Activated naive CD4-positive, alpha-beta T cell (primary cell): ENCODE data around the gene TTC28.
"Not testable (repeated sequence)": the region's sequence is repeated elsewhere in the genome, so short reads cannot be mapped to it uniquely, and the experiment has no call there.

Source experiments
- DNase-seq, 4 experiments: peaks; one replicate each; lab custom pipeline; 2025; lab: John Stamatoyannopoulos, UW

The TTC28 gene

DNA sequence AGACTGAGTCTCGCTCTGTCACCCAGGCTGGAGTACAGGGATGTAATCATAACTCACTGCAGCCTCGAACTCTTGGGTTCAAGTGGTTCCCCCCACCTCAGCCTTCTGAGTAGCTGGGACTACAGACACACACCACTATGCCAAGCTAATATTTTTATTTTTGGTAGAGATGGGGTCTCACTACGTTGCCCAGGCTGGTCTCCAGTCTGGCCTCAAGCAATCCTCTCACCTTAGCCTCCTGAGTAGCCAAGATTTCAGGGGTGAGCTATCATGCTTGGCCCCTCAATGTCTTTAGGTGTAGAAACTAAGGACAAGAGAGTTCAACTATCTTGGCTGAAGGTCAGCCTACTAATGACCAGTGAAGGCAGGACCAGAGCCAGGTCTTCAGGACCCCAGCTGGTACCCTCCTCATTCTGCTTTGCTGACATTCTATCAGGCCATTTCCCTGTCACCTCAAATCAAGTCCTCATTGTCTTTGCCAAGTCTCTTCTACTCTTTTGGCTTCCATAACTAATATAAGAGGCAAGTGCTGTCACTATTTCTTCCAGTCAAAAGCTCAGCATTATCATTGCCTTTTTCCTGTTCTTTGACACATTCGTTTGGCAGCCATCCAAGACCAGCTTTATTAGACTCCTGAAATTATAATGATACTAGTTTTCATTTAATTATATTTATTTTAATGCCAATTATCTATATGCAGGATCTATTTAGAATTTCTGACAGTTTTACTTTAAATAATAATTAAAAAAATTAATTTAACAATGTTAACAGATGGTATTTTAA, 496.4 kb downstream of the TTC28 start:
- no peak for DNase-seq

DNA sequence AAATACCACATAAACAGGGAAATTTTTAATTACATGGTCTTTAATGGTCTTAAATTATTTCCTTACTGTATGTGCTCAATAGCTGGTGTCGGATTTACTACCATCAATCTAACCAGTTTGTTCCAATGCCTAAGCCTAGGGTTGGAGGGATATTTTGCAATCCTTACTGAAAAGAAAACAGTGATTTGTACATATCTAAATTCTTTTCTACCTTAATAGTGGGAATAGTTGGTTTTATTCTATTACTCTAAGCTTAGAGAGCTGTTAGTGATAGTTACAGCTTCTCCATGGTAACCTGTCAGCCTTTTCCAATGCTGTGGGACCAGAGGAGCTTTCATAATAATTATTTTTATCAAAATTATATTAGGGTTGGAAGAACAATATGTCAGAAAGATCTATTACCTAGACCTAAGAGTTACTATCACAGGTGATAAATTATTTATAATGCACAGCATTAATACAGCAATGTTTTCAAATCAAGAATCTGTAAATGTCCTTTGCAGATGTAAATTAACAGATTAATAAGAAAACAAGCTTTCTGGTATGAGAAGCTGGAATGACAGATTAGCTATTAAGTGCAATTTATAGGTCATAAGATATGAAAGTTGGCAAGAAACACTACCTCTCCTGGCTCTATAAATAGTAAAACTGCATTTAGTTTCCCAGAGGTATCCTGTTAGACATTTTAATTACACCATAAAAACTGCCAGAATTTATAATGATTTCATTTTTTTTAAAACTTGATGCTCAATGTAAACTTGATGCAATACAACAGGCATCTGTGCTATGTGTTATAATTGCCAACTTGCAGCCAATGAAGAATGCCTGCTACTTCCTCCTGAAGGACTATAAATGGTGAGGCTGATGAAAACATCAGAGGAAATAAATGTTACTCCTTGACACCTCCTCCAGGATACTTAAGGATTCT, 498.6 kb downstream of the TTC28 start:
- no peak for DNase-seq

DNA sequence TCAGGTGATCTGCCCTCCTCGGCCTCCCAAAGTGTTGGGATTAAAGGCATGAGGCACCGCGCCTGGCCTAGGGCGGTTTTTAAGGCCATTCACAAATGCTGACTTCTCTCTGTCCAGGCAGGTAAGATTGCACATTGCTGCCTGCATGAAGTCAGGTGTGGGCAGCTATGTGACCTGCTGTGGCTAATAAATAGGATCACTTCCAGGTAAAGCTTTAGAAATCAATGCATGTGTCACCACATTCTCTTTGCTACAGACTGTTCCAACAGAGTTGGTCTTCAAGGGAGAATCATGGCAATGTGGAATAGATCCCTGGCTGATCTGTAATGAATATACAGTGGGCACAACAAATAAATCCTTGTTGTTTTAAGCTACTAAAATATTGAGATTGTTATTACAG, 500.2 kb downstream of the TTC28 start:
- DNase-seq: no peak

DNA sequence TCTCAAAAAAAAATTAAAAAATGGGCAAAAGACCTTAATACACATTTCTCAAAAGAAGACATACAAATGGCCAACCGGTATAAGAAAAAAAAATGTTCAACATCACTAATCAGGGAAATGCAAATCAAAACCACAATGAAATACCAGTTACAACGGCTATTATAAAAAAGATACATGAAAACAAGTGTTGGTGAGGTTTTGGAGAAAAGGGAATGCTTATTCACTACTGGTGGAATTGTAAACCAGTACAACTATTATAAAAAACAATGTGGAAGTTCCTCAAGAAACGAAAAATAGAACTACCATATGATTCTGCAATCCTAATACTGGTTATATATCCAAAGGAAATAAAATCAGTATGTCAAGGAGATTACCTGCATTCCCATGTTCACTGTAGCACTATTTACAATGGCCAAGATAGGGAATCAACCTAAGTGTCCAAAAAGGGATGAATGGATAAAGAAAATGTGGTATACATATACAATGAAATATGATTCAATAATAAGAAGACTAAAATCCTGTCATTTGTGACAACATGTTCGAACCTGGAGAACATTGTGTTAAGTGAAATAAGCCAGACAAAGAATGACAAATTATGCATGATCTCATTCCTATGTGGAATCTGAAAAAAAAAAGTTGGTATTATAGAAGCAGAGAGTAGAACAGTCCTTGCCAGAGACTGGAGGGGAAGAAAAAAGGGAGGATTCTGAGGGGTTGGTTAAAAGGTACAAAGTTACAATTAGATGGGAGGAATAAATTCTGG, 503.7 kb downstream of the TTC28 start:
- DNase-seq: no peak

DNA sequence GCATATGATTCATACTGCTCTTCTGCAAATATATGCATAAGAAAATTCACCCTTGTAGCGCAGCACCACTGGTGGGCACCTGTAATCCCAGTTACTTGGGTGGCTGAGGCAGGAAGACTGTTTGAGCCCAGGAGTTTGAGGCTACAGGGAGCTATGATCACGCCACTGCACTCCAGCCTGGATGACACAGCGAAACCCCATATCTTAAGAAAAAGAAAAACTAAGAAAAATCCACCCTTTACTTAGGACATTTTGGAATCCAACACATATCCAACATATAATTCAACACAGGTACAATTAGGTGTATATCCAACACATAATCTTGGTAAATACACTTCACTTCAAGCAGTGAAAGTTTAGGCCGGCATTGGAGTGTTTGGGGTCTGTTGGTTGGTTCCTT, 505.1 kb downstream of the TTC28 start:
- no peak for DNase-seq

DNA sequence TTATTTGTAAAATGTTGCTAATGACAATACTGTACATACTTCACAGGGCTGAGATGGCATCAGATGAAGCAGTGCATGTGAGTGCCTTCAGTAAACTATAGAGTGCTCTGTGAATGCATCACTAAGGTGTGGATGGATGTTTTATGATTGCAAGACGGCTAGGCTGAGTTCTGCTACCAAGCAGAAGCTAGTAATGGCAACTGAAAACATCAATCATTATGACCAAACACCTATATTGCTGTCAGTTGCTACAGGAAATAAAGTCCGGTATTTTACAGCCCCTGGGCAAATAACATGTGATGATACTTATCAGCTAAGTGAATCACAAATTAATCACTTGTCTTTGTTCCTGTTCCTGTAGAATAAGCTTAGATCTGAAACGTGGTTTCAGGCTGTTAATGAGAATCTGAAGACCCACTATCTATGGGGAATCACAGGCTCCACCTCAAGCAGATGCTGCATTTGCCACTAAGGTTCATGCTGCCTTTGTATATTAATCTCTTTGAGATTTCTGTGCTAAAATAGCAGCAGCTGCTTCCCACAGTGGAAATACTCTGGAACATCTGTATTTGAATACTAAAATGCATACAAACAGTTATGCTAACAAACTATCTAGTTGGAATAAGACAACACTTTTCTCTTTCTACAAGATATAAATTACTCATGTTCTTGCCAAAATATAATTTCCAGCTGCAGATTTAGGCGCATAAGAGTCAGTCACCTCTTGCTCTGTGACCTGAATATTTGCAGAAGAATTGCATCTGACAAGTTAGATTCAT, 506.6 kb downstream of the TTC28 start:
- no peak for DNase-seq

DNA sequence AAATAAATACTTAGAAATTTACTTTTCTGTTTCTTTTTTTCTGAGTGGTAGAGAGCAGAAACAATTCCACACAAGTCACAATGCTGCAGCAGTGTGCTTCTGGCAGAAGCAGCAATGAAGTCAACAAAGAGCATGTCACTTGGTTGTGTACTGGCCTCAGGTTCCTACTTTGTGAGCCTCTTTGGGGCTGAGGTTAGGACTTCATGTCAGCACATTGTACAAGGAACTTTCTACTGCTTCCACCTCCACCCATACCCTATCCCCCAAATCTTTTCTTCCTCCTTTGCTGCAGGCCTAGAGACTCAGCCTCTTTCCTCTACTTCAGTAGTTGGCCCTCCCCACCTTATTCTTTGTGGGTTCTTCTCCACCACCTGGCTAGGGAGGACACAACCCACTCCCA, 507.9 kb downstream of the TTC28 start:
- no peak for DNase-seq

DNA sequence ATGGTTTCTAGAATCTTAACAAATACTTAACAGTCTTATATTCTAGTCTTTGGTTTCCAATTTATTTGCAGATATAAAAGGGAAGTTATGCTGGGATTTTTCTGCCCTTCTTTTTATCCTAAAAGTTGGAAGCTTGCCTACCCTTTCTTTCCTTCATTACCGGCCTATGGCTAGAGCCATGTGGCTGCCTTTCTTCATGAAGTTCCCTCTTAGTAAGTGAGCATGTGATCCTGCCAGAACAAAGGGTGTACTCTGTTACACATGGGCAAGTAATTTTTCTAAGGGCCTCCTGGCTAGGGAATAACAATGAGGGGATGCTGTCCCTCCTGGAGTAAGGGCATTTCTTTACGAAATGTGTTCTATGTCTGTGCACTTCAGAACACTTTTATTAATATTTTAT, 508.5 kb downstream of the TTC28 start:
- no peak for DNase-seq

DNA sequence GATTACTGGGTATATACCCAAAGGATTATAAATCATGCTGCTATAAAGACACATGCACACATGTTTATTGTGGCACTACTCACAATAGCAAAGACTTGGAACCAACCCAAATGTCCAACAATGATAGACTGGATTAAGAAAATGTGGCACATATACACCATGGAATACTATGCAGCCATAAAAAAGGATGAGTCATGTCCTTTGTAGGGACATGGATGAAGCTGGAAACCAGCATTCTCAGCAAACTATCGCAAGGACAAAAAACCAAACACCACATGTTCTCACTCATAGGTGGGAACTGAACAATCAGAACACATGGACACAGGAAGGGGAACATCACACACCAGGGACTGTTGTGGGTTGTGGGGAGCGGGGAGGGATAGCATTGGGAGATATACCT, 510.3 kb downstream of the TTC28 start:
- DNase-seq: not testable (repeated sequence)

DNA sequence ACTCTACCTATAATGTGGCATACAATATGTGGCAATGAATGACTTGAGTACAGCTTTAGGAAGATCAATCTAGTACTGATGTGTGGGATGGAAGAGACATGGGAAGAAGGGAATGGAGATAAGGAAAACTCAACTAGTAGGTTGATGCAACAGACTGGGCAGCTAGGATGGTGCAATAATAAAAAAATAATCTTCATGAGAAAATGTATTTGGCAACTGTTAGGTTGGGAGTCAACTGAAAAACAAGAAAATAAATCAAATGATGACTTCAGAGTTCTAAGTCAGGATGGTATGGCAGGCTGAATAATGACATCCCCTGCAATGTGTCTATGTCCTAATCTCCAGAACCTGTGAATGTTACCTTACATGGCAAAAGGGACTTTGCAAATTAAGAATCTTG, 523.8 kb downstream of the TTC28 start:
- no peak for DNase-seq

DNA sequence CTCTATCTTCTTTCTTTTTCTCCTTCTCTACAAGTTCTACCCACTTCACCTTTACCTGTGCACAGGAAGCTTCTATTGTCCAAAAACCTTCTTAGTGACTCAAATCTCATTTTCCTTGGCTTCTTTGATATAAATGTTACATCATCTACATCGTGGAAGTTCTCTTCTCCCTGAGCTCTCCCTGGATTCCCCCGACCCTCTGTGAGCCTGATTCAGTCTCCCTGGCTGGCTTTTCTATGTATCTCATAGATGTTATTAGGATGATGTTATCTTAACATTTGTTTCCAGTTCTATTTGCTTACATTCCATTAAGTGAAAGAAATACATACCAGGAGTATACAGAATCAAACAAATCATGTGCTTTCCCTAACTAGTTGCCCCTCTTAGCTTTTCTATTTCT, 524.8 kb downstream of the TTC28 start:
- no peak for DNase-seq

DNA sequence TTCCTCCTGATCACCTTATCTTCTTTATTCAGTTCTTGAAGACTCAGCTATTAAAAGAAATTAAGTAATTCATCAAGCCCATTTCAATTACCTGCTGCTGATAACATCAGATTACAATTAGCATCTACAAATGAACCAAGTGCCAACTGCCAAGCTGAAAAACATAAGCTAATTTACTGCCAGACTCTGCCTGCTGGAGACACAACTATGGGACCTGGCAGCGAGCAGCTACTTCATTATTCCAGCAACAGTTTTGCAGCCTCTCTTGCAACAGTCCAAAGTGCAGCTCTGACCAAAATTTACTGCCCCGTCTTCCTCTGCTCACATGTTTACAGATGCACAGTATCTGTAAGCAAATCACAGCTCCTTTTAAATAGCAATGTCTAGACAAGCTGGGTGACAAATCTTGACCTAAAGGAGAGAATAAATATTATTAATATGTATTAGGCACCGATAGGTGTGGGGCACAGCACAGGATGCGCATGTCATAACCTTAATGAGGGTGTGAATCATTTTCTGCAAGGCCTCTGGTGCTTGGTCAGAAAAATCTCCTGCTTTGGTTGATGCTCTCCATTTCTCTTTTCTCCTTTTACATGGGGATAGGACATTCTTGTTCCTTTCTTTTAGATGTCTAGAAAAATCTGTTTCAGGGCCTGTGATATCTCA, 528.4 kb downstream of the TTC28 start:
- no peak for DNase-seq

DNA sequence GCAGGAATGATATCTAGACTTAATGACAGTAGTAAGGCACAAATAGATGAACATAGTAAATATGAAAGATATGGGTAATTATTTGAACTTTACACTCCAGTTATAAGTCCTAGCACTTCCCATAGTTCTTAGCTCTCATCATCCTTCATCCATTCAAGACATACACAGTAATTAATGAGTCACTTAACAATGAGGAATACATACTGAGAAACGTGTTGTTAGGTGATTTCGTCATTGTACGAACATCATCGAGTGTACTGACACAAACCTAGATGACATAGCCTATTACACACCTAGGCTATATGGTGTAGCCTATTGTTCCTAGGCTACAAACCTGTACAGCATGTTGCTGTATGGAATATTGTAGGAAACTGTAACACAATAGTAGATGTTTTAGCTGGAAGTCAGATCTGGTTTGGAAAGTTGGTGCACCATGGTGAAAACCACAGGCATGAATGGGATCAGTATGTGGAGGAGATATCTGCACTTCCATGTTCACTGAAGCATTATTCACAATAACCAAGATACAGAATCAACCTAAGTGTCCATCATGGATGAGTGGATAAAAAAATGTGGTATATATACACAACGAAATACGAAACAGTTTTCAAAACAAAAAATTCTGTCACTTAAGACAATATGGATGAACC, 530.7 kb downstream of the TTC28 start:
- no peak for DNase-seq

DNA sequence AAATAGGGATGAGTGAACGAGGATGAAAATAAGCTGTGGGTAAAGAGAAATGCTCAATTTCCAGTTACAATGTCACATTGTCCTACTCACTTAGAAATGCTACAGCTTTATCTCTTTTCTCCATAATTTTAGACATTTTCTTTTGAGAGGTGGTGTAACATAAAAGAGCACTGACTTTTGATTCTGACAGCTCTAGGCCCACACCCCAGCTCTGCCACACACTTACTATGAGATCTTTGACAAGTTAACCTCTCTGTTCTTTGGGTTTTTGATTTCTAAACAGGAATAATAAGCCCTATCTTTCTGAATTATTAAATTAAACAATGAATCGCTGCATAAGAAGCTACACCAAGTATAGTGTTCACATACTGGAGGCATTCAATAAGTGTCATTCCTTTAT, 532.2 kb downstream of the TTC28 start:
- no peak for DNase-seq

DNA sequence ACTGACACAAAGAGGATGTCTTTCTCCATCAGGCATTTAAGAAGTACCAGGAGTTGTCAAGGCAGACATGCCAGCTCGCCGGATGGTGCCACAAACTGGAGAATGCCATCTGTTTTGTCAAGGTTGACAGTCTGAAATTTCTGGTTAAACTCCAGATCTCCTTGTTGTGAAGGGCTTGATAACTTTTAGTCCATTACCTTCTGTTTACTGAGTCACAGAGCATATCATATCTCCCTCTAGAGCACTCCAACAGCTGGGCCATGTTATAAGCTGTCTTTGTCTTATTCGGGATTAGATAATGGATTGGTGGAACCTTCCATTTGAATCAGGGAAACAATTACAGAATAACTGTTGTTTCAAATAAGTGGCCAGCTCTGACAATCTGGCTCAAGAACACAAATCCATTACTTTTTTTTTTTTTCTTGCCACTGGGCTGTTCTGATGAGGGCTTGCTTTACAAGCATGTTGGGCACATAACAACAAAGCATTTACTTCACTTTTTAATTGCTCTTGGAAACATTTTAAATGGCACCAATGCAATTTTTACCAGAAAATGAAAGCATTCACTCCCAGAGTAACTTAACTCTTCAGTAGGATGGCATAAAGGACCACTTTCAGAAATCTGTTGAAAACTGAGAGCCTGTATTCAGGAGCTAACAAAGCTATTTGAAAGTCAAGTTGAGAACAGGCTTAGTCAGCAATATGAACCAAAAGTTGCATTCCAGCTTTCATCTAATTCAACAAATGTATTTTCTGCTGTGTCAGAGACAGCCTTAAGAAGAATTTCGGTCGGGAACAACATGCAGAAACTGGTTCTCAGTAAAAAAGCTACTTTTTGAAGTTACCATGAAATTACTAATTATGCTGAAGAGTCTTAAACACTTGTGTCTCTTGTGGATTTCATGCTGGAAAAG, 533.0 kb downstream of the TTC28 start:
- DNase-seq: no peak

DNA sequence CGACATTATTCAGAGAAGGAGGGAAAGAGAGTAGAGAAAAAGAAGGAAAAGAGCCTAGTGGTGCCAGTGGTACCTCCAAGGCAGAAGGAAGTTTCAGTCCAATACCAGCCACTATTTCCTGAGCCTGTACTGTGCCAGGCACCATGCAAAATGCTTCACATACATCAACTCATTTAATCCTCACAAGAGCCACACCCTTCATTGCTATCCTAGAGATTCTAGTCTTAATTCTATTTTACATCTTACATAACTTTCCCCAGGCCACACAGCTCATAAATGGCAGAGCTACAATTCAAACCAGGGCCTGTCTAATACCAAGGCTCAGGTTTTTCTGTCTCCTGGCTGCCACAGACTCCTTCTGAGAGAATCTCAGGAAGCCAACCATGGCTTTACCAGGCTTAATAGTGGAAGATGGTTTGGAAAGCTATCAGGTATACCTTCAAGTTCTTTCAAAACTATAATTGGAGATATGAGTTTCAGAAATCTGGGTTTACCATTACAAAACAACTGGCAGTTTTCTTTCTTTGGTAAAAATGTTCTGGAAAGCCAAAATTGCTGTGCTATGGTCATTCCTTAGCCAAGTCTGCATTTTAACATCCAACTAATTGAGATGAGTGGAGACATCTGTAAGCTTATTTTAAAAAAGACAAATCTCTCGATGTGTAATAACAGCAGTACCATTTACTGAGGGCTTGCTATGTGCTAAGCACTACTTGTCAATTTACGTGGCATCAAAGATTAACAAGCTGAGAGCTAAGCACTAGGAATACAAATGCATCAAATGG, 535.5 kb downstream of the TTC28 start:
- DNase-seq: no peak

DNA sequence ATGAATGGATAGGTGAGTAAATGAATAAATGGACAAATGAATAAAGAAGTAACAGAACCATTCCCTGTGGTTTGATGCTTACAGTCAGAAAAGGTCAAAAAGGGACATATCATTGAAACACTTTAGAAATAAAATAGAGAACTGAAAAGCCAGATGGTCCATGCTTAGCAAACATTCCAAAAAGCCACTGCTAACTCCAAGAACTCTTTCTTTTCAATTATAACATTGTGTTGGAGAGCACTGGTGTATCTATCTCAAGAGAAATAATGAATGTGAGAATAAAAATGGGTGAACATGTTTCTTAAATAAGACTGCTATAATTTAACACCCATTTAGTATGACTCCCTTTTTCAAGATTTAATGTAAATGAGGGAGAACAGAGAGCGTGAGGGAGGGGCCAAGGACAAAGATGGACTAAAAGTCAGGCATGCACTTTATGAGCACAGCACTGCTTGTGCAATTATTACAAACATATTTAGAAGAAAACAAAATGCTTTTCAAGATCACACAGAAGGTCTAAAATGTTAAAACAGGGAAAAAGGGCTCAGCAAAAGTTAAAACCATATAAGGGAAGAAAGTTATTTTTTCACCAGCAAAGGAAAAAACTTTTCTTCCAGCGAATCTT, 536.3 kb downstream of the TTC28 start:
- no peak for DNase-seq

DNA sequence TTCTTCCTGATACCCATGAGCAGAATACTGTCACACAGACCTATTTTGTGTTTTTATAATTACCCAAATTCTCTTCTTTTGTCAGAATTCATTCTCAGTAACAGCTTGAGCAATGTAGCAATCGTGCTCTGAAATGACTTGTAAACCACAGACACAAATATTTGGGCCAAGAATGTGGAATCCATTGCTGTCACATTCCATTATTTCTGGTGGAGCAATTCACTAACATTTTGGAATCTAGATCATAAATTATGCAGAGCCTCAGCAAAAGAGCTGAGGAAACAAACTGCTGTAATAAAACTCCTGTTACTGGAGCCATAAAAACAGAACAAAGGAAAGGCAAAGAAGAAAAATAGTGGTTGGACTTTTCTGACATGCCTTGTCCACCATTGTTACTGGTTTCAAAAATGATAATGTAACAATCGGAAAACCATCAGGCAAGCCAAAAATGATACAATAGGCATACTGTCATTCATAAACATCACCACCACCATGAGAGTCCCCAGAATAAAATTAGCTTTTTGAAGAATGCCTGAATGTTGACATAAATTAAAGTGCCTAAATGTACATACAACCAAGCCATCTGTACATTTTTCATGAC, 537.2 kb downstream of the TTC28 start:
- no peak for DNase-seq
